PFSK-1 (cell line): ENCODE results near the gene AGTPBP1.

Experiments used
- POLR2AphosphoS5 ChIP-seq: IDR thresholded peaks from 2 replicates; pipeline ENCODE4 v1.6.1; 2012; ENCODE audit warnings: low read depth, mild to moderate bottlenecking, control low read depth, low read length, moderate library complexity
- SIN3A ChIP-seq: IDR thresholded peaks from 2 replicates; pipeline ENCODE4 v1.6.1; 2012; ENCODE audit warnings: mild to moderate bottlenecking, low read length, moderate library complexity, borderline replicate concordance; ENCODE audit not compliant: insufficient read depth
- TAF1 ChIP-seq: IDR thresholded peaks from 2 replicates; pipeline ENCODE4 v1.6.1; 2012; ENCODE audit warnings: low read length, control low read depth, borderline replicate concordance; ENCODE audit not compliant: insufficient read depth
- TF ChIP-seq, protein P1 (sequence below), 2 experiments: IDR thresholded peaks; 2 replicates each; pipeline versions ENCODE4 v1.6.1 to v1.8.0; 2011 to 2012; ENCODE audit warnings: low read depth in 2 of 2, low read length in 2 of 2, control low read depth in 1 of 2, inconsistent platforms in 1 of 2, mild to moderate bottlenecking in 1 of 2, moderate library complexity in 1 of 2; ENCODE audit not compliant: insufficient read depth in 1 of 2

- TF ChIP-seq POLR2AphosphoS5 (no peak), SIN3A (no peak), TAF1 (no peak)
- TF ChIP-seq, protein P1, sequence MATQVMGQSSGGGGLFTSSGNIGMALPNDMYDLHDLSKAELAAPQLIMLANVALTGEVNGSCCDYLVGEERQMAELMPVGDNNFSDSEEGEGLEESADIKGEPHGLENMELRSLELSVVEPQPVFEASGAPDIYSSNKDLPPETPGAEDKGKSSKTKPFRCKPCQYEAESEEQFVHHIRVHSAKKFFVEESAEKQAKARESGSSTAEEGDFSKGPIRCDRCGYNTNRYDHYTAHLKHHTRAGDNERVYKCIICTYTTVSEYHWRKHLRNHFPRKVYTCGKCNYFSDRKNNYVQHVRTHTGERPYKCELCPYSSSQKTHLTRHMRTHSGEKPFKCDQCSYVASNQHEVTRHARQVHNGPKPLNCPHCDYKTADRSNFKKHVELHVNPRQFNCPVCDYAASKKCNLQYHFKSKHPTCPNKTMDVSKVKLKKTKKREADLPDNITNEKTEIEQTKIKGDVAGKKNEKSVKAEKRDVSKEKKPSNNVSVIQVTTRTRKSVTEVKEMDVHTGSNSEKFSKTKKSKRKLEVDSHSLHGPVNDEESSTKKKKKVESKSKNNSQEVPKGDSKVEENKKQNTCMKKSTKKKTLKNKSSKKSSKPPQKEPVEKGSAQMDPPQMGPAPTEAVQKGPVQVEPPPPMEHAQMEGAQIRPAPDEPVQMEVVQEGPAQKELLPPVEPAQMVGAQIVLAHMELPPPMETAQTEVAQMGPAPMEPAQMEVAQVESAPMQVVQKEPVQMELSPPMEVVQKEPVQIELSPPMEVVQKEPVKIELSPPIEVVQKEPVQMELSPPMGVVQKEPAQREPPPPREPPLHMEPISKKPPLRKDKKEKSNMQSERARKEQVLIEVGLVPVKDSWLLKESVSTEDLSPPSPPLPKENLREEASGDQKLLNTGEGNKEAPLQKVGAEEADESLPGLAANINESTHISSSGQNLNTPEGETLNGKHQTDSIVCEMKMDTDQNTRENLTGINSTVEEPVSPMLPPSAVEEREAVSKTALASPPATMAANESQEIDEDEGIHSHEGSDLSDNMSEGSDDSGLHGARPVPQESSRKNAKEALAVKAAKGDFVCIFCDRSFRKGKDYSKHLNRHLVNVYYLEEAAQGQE (IDR thresholded peaks at IDR 0.05; ENCODE audit: insufficient read depth in 1 of 2, low read depth in 2 of 2, low read length in 2 of 2), result no peak
Measured at GRCh38 chr9:85700330-85700729, 41.4 kb downstream of the AGTPBP1 start.
